HG03432 (cell line): ENCODE data around the gene GPNMB.
"Not testable (repeated sequence)": the region's sequence is repeated elsewhere in the genome, so short reads cannot be mapped to it uniquely, and the experiment has no call there.

ENCODE experiments used
- ATAC-seq: cut with Tn5 transposase; IDR thresholded peaks from one replicate; pipeline ENCODE4 v1.9.1; 2021; ENCODE audit warnings: mild to moderate bottlenecking, moderate library complexity; ENCODE audit not compliant: unreplicated experiment

GPNMB gene

GRCh38 chr7:23246555-23246954, at the start of gene GPNMB:
TSS of gene GPNMB (plus strand) at chr7:23246775. CDS start at chr7:23246858, 83 bp downstream.
- no peak for ATAC-seq

GRCh38 chr7:23197745-23198144, 48.8 kb upstream of the GPNMB start:
- not testable (repeated sequence) for ATAC-seq

GRCh38 chr7:23200331-23200730, 46.2 kb upstream of the GPNMB start:
- ATAC-seq: no peak

- ATAC-seq: no peak
Observed at GRCh38 chr7:23204241-23204640, 42.3 kb upstream of the GPNMB start.

- ATAC-seq: no peak
Observed at GRCh38 chr7:23205577-23205908, 41.0 kb upstream of the GPNMB start.

- ATAC-seq: no peak
Observed at GRCh38 chr7:23205909-23206767, 40.4 kb upstream of the GPNMB start.

GRCh38 chr7:23207021-23207420, 39.6 kb upstream of the GPNMB start:
- ATAC-seq: no peak

- no peak for ATAC-seq
Observed at GRCh38 chr7:23207884-23208283, 38.7 kb upstream of the GPNMB start.

- ATAC-seq: no peak
Observed at GRCh38 chr7:23208316-23208715, 38.3 kb upstream of the GPNMB start.

GRCh38 chr7:23210506-23210905, 36.1 kb upstream of the GPNMB start:
- no peak for ATAC-seq

- ATAC-seq: no peak
Observed at GRCh38 chr7:23211589-23211988, 35.0 kb upstream of the GPNMB start.

- ATAC-seq: no peak
Observed at GRCh38 chr7:23212395-23212794, 34.2 kb upstream of the GPNMB start.

GRCh38 chr7:23212841-23213240, 33.7 kb upstream of the GPNMB start:
- no peak for ATAC-seq

- no peak for ATAC-seq
Observed at GRCh38 chr7:23213755-23214154, 32.8 kb upstream of the GPNMB start.

GRCh38 chr7:23214423-23214822, 32.2 kb upstream of the GPNMB start:
- no peak for ATAC-seq

GRCh38 chr7:23214938-23215337, 31.6 kb upstream of the GPNMB start:
- no peak for ATAC-seq

GRCh38 chr7:23216021-23216420, 30.6 kb upstream of the GPNMB start:
- ATAC-seq: no peak

- ATAC-seq: no peak
Observed at GRCh38 chr7:23218196-23218595, 28.4 kb upstream of the GPNMB start.

GRCh38 chr7:23220690-23221305, 25.8 kb upstream of the GPNMB start:
- ATAC-seq: no peak

GRCh38 chr7:23222439-23223030, 24.0 kb upstream of the GPNMB start:
- ATAC-seq: no peak

- ATAC-seq: not testable (repeated sequence)
Observed at GRCh38 chr7:23224364-23224763, 22.2 kb upstream of the GPNMB start.

- no peak for ATAC-seq
Observed at GRCh38 chr7:23226844-23227450, 19.6 kb upstream of the GPNMB start.
